ENCODE data around the gene FAF1.
"Not testable (repeated sequence)": the region's sequence is repeated elsewhere in the genome, so short reads cannot be mapped to it uniquely, and the experiment has no call there.

The FAF1 gene

DNA sequence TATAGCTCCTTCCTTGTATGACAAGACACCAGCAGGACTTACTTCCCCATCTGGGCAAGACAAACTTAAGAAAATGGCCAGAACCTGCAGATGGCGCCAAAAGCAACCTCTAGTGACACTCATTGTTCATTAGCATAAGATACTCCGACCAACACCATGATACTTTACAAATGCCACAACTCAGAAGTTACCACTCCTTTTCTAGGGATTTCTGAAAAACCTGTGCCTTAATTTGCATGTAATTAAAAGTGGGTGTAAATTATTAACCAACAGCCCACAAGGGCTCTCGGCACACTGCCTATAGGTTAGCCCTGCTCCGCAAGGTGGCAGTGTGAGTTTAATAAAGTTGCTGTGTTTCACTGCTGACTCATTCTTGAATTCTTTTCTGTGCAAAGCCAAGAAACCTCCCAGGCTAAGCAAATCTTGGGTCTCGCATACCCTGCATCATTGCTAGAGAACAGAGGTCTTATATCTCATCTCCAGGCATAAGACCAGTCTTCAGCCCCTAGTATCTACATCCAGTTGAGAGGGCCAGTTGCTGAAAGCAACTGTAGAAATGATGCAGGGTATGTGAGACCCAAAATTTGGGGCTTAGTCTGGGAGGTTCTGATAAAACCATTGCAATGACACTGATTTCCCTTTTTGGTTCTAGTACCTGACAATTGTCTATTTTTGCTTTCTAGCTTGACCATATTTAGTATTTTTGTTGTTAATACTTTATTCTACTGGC is 86.4 kb downstream of the FAF1 start:
- Histone ChIP-seq H3K4me3 (ENCODE audit: low read depth, low read length) (peak overlapping the region; percentile 52), H3K9ac (ENCODE audit: low read depth, low read length) (peak overlapping the region; percentile 22; the same call in 1 of the 2 replicates), H3K4me1 (ENCODE audit: control insufficient read depth, insufficient read depth, low read length) (peaks cover 6% of the 10 kb centered on the region; the same call in 1 of the 2 replicates), H3K27me3 (ENCODE audit: control insufficient read depth, insufficient read depth, low read length) (no peaks in the 10 kb centered on the region), H3K36me3 (ENCODE audit: control insufficient read depth, insufficient read depth, low read length) (no peaks in the 10 kb centered on the region), H3K9me3 (ENCODE audit: control insufficient read depth, insufficient read depth, low read length) (no peaks in the 10 kb centered on the region), H3K27ac (ENCODE audit: low read depth, low read length) (peak overlapping the region; percentile 60)

DNA sequence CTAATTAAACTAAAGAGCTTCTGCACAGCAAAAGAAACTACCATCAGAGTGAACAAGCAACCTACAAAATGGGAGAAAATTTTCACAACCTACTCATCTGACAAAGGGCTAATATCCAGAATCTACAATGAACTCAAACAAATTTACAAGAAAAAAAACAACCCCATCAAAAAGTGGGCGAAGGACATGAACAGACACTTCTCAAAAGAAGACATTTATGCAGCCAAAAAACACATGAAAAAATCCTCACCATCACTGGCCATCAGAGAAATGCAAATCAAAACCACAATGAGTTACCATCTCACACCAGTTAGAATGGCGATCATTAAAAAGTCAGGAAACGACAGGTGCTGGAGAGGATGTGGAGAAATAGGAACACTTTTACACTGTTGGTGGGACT is 95.2 kb downstream of the FAF1 start:
- not testable (repeated sequence) for H3K9me3 ChIP-seq (ENCODE audit: control insufficient read depth, insufficient read depth, low read length); H3K4me1 ChIP-seq (ENCODE audit: control insufficient read depth, insufficient read depth, low read length); H3K27me3 ChIP-seq (ENCODE audit: control insufficient read depth, insufficient read depth, low read length); H3K9ac ChIP-seq (ENCODE audit: low read depth, low read length); H3K27ac ChIP-seq (ENCODE audit: low read depth, low read length); H3K36me3 ChIP-seq (ENCODE audit: control insufficient read depth, insufficient read depth, low read length); H3K4me3 ChIP-seq (ENCODE audit: low read depth, low read length)

DNA sequence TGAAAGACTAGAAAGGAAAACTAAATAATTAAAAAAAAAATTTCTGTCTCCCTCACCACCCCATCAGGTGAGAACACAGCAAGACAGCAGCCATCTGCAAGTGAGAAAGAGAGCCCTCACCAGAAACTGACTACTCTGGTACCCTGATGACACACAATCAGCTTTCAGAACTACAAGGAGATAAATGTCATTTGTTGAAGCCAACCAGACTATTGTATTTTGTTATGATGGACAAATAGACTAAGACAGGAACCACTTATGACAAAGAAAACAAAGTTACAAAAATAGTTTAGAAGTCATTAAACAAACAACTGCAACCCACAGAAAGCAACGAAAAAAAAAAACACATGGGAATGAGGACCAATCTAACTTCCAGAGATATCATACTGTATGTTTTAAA is 98.3 kb downstream of the FAF1 start:
- H3K27me3 ChIP-seq (ENCODE audit: control insufficient read depth, insufficient read depth, low read length), result no peaks in the 10 kb centered on the region
- no peaks in the 10 kb centered on the region for H3K4me1 ChIP-seq (ENCODE audit: control insufficient read depth, insufficient read depth, low read length)
- H3K36me3 ChIP-seq (ENCODE audit: control insufficient read depth, insufficient read depth, low read length), result no peaks in the 10 kb centered on the region
- no peak overlapping the region for H3K27ac ChIP-seq (ENCODE audit: low read depth, low read length)
- no peaks in the 10 kb centered on the region for H3K9me3 ChIP-seq (ENCODE audit: control insufficient read depth, insufficient read depth, low read length)
- H3K9ac ChIP-seq (ENCODE audit: low read depth, low read length), result no peak overlapping the region
- no peak overlapping the region for H3K4me3 ChIP-seq (ENCODE audit: low read depth, low read length)

DNA sequence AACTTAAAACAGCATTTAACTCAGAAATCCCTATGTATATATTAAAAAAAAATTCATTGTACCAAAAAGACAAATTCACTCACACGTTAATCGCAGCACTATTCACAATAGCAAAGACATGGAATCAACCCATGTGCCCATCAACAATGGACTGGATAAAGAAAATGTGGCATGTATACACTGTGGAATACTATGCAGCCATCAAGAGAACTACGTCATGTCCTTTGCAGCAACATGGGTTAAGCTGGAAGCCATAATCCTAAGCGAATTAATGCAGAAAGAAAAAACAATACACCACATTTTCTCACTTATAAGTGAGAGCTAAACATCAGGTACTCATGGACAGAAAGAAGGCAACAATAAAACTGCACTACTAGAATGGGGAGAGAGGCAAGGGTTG is 99.4 kb downstream of the FAF1 start:
- Histone ChIP-seq H3K4me1 (ENCODE audit: control insufficient read depth, insufficient read depth, low read length) (no peaks in the 10 kb centered on the region), H3K4me3 (ENCODE audit: low read depth, low read length) (no peak overlapping the region), H3K9ac (ENCODE audit: low read depth, low read length) (no peak overlapping the region), H3K27ac (ENCODE audit: low read depth, low read length) (no peak overlapping the region), H3K27me3 (ENCODE audit: control insufficient read depth, insufficient read depth, low read length) (no peaks in the 10 kb centered on the region), H3K36me3 (ENCODE audit: control insufficient read depth, insufficient read depth, low read length) (no peaks in the 10 kb centered on the region), H3K9me3 (ENCODE audit: control insufficient read depth, insufficient read depth, low read length) (no peaks in the 10 kb centered on the region)

DNA sequence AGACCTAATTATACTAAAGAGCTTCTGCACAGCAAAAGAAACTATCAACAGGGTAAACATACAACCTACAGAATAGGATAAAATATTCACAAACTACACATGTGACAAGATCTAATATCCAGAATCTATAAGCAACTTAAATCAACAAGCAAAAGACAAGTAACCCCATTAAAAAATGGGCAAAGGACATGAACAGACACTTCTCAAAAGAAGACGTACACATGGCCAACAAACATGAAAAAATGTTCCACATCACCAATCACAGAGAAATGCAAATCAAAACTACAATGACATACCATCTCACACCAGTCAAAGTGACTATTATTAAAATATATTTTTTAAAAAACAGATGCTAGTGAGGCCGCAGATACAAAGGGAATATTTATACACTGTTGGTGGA is 99.8 kb downstream of the FAF1 start:
- H3K27ac ChIP-seq (ENCODE audit: low read depth, low read length), result no peak overlapping the region
- H3K9ac ChIP-seq (ENCODE audit: low read depth, low read length), result no peak overlapping the region
- H3K4me1 ChIP-seq (ENCODE audit: control insufficient read depth, insufficient read depth, low read length), result no peaks in the 10 kb centered on the region
- no peaks in the 10 kb centered on the region for H3K9me3 ChIP-seq (ENCODE audit: control insufficient read depth, insufficient read depth, low read length)
- H3K36me3 ChIP-seq (ENCODE audit: control insufficient read depth, insufficient read depth, low read length), result no peaks in the 10 kb centered on the region
- no peaks in the 10 kb centered on the region for H3K27me3 ChIP-seq (ENCODE audit: control insufficient read depth, insufficient read depth, low read length)
- no peak overlapping the region for H3K4me3 ChIP-seq (ENCODE audit: low read depth, low read length)

DNA sequence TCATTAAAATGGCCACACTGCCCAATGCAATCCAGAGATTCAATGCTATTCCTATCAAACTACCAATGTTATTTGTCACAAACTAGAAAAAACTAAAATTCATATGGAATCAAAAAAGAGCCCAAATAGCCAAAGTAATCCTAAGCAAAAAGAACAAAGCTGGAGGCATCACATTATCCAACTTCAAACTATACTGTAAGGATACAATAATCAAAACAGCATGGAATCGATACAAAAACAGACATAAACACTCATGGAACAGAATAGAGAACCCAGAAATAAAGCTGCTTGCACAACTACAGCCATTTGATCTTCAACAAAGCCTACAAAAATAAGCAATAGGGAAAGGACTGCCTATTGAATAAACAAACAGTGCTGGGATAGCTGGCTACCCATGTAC is 100.4 kb downstream of the FAF1 start:
- no peak overlapping the region for H3K27ac ChIP-seq (ENCODE audit: low read depth, low read length)
- no peak overlapping the region for H3K4me3 ChIP-seq (ENCODE audit: low read depth, low read length)
- H3K27me3 ChIP-seq (ENCODE audit: control insufficient read depth, insufficient read depth, low read length), result no peaks in the 10 kb centered on the region
- H3K9me3 ChIP-seq (ENCODE audit: control insufficient read depth, insufficient read depth, low read length), result no peaks in the 10 kb centered on the region
- H3K9ac ChIP-seq (ENCODE audit: low read depth, low read length), result no peak overlapping the region
- no peaks in the 10 kb centered on the region for H3K36me3 ChIP-seq (ENCODE audit: control insufficient read depth, insufficient read depth, low read length)
- no peaks in the 10 kb centered on the region for H3K4me1 ChIP-seq (ENCODE audit: control insufficient read depth, insufficient read depth, low read length)

DNA sequence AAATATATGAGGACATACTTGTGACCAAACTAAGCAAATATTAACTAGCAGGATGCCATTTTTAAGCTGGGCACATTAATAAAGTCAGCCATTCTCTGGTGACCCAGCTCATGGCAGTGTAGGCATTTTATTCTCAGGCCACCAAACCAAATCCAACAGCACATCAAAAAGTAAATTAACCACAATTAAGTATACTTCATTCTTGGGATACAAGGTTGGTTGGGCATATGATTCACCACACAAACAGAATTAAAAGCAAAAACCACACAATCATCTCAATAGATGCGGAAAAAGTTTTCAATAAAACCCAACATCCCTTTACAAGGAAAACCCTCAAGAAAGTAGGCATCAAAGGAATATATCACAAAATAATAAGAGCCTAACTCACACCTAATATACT is 101.3 kb downstream of the FAF1 start:
- Histone ChIP-seq H3K9ac (ENCODE audit: low read depth, low read length) (no peak overlapping the region), H3K4me1 (ENCODE audit: control insufficient read depth, insufficient read depth, low read length) (no peaks in the 10 kb centered on the region), H3K27ac (ENCODE audit: low read depth, low read length) (no peak overlapping the region), H3K4me3 (ENCODE audit: low read depth, low read length) (no peak overlapping the region), H3K36me3 (ENCODE audit: control insufficient read depth, insufficient read depth, low read length) (no peaks in the 10 kb centered on the region), H3K9me3 (ENCODE audit: control insufficient read depth, insufficient read depth, low read length) (no peaks in the 10 kb centered on the region), H3K27me3 (ENCODE audit: control insufficient read depth, insufficient read depth, low read length) (no peaks in the 10 kb centered on the region)

DNA sequence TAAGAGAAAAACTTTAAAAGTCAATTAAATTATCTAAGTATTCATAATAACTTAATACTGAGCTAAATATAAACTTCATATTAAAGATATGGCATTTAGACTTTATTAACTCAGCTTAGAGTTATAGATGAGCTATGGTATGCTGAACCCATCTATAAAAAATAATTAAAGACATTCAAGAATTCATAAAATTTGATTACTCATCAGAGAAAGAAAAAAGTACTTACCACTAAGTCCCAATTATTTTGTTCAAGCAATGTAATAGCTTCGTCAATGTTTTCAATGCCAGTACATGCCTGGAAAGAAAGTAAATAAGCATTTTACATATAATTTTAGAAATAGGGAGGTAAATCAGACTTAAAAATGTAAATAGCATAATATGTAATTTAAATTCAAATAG is 102.4 kb downstream of the FAF1 start:
- Histone ChIP-seq H3K36me3 (ENCODE audit: control insufficient read depth, insufficient read depth, low read length) (no peaks in the 10 kb centered on the region), H3K4me3 (ENCODE audit: low read depth, low read length) (no peak overlapping the region), H3K9ac (ENCODE audit: low read depth, low read length) (no peak overlapping the region), H3K9me3 (ENCODE audit: control insufficient read depth, insufficient read depth, low read length) (no peaks in the 10 kb centered on the region), H3K4me1 (ENCODE audit: control insufficient read depth, insufficient read depth, low read length) (no peaks in the 10 kb centered on the region), H3K27me3 (ENCODE audit: control insufficient read depth, insufficient read depth, low read length) (no peaks in the 10 kb centered on the region), H3K27ac (ENCODE audit: low read depth, low read length) (no peak overlapping the region)

DNA sequence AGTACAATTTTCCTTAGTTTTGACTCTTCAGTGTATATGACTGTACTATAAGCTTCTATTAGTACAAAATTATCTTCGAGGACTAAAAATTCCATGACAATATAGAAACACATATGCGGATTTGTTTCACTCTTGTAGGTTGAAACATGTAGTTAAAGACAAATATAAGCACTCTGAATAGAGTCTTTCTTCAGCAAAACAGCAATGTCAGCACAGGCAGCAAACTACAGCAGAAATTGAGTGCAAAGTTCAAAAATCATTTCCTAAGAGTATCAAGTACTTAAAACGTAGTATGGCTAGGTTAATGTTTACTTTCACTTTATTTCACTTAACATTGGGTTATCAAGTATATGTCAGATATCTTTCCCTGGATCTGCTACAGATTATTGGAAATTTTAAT is 106.7 kb downstream of the FAF1 start:
- H3K9ac ChIP-seq (ENCODE audit: low read depth, low read length), result no peak overlapping the region
- no peak overlapping the region for H3K27ac ChIP-seq (ENCODE audit: low read depth, low read length)
- H3K9me3 ChIP-seq (ENCODE audit: control insufficient read depth, insufficient read depth, low read length), result no peaks in the 10 kb centered on the region
- H3K4me1 ChIP-seq (ENCODE audit: control insufficient read depth, insufficient read depth, low read length), result no peaks in the 10 kb centered on the region
- H3K27me3 ChIP-seq (ENCODE audit: control insufficient read depth, insufficient read depth, low read length), result no peaks in the 10 kb centered on the region
- no peaks in the 10 kb centered on the region for H3K36me3 ChIP-seq (ENCODE audit: control insufficient read depth, insufficient read depth, low read length)
- no peak overlapping the region for H3K4me3 ChIP-seq (ENCODE audit: low read depth, low read length)

DNA sequence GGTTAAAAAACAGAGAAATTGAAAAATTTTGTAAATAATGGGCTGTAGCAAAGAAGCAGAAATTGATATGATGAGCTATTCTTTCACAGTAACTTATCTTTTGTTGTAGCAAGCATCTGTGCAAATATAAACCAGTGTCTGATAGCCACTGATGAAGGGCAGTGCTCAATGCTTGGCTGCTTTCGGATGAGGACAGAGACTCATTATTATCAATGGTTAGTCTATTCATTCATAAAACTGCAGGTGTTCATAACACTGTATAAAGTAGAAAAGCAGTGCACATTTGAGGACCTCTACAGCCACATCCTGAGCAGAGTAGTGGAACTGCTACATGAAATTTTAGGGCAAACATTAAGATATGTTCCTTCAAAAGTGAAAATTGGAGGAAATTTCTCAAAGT is 107.2 kb downstream of the FAF1 start:
- Histone ChIP-seq H3K4me1 (ENCODE audit: control insufficient read depth, insufficient read depth, low read length) (no peaks in the 10 kb centered on the region), H3K36me3 (ENCODE audit: control insufficient read depth, insufficient read depth, low read length) (no peaks in the 10 kb centered on the region), H3K4me3 (ENCODE audit: low read depth, low read length) (no peak overlapping the region), H3K27me3 (ENCODE audit: control insufficient read depth, insufficient read depth, low read length) (no peaks in the 10 kb centered on the region), H3K9me3 (ENCODE audit: control insufficient read depth, insufficient read depth, low read length) (no peaks in the 10 kb centered on the region), H3K9ac (ENCODE audit: low read depth, low read length) (no peak overlapping the region), H3K27ac (ENCODE audit: low read depth, low read length) (no peak overlapping the region)

DNA sequence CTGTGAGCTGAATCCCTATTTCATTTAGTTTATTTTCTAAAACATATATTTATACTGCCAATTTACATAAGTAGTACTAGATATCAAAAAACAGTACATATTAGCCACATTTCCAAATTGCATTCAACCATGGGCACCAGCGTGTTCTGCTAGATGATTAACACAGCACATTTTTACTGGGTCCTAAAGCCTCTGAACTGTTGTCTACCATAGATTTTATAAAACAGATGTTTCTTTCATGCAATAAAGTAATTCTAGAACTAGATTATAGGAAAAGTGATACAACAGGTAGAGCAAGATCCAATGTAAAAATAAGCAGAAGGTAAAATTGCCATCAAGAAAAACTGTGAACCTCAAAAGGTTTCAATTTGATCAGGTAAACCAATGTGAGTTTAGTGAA is 108.6 kb downstream of the FAF1 start:
- H3K9ac ChIP-seq (ENCODE audit: low read depth, low read length), result no peak overlapping the region

More for the DNA sequence above, 108.6 kb downstream of the FAF1 start:
- no peaks in the 10 kb centered on the region for H3K4me1 ChIP-seq (ENCODE audit: control insufficient read depth, insufficient read depth, low read length)
- no peaks in the 10 kb centered on the region for H3K27me3 ChIP-seq (ENCODE audit: control insufficient read depth, insufficient read depth, low read length)
- no peak overlapping the region for H3K27ac ChIP-seq (ENCODE audit: low read depth, low read length)
- H3K9me3 ChIP-seq (ENCODE audit: control insufficient read depth, insufficient read depth, low read length), result no peaks in the 10 kb centered on the region
- no peaks in the 10 kb centered on the region for H3K36me3 ChIP-seq (ENCODE audit: control insufficient read depth, insufficient read depth, low read length)
- no peak overlapping the region for H3K4me3 ChIP-seq (ENCODE audit: low read depth, low read length)
